MM.1S (cell line): ENCODE data around the gene NUP210L.

Source experiments
- EZH2 ChIP-seq: fragments of 300-600 bp; sonication (generic); optimal IDR thresholded peaks from 2 replicates; pipeline ENCODE3; 2017; ENCODE audit warnings: low read depth, mild to moderate bottlenecking, antibody characterized with exemption, low read length, mixed read lengths
- EZH2phosphoT487 ChIP-seq: fragments of 300-600 bp; sonication (generic); IDR thresholded peaks from 2 replicates; pipeline ENCODE4 v1.6.1; 2018; ENCODE audit warnings: antibody characterized with exemption, low read length
- TF ChIP-seq, protein P1 (sequence below): fragments of 300-600 bp; sonication (generic); IDR thresholded peaks from 2 replicates; pipeline ENCODE4 v1.5.1; 2016; ENCODE audit warnings: antibody characterized with exemption, low read length, mixed read lengths

DNA sequence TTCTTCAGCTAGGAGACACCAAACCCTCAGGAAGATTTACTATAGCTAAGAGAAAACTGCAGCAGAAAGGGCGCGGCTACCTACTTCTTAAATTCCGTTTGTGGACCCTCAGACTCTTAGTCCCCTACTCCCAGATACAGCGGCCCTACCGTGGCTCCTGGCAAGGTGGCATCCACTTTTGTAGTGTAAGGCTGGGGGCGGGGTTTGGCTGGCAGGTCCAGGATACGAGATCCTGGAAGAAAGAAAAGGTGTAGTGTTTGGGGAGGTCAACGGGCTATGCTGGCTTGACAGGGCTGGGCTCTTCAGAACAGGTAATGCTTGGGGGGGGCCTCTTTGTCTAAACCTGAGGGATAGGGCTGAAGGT lies 186.9 kb downstream of the NUP210L start:
- TF ChIP-seq, protein P1, sequence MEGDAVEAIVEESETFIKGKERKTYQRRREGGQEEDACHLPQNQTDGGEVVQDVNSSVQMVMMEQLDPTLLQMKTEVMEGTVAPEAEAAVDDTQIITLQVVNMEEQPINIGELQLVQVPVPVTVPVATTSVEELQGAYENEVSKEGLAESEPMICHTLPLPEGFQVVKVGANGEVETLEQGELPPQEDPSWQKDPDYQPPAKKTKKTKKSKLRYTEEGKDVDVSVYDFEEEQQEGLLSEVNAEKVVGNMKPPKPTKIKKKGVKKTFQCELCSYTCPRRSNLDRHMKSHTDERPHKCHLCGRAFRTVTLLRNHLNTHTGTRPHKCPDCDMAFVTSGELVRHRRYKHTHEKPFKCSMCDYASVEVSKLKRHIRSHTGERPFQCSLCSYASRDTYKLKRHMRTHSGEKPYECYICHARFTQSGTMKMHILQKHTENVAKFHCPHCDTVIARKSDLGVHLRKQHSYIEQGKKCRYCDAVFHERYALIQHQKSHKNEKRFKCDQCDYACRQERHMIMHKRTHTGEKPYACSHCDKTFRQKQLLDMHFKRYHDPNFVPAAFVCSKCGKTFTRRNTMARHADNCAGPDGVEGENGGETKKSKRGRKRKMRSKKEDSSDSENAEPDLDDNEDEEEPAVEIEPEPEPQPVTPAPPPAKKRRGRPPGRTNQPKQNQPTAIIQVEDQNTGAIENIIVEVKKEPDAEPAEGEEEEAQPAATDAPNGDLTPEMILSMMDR, result no peak
- TF ChIP-seq EZH2 (no peak), EZH2phosphoT487 (no peak)
